GM21619 (cell line): ENCODE results near the gene OGFOD2.

Source experiments
- ATAC-seq: cut with Tn5 transposase; IDR thresholded peaks from one replicate; pipeline ENCODE4 v1.9.1; 2021; ENCODE audit not compliant: unreplicated experiment

Gene OGFOD2

DNA sequence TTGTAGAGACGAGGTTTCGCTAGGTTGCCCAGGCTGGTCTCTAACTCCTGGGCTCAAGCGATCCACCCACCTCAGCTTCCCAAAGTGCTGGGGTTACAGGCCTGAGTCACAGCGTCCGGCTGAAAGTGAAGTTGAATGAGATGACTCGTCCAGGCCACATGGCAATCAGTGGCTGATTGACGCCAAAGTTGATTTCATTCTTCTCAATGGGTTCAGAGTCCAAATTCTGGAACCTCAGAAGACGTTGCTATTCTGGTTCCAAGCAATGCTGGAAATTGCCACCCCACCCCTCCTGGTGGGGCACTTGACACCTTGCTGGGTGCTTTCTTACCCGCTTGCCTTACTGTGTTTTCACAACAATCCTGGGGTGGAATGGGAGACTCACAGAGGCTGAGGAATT, 23.6 kb upstream of the OGFOD2 start:
- no peak for ATAC-seq

DNA sequence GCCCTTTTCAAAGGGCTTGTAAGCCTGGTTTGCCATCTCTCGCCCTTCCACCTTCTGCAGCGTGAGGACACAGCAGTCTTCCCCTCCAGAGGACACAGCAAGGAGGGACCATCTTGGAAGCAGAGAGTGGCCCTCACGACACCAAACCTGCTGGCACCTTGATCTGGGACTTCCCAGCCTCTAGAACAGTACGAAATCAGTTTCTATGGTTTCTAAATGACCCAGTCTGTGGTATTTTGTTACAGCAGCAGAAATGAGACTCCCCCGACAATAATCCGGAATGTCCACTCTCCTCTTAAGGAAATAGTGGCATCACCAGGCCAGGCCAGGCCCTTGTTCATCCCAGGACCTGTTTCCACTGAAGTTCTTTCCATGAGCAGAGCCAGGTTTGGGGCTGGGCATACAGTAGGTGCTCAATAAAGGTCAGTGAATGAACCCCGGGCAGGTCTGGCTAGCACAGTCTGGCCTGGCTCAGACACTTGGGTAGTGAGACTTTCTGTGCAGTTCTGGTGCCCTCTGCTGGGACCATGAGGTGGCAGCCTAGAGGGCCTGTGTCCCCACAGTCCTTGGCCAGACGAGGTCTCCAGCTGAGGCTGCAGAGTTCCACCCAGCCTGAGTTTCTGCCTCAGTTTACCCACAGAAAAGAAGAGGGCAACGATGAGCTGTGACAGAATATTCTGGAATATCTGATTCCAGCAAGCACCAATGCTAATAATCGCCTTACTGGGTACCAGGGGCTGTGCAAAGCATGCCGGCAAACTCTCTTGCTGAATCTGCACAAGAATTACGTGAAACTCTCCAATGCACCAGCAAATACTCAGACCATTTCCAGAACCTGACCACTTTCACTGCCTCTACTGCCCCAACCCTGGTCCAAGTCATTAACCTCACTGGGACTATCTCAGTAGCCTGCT, 22.8 kb upstream of the OGFOD2 start:
- ATAC-seq, result no peak

DNA sequence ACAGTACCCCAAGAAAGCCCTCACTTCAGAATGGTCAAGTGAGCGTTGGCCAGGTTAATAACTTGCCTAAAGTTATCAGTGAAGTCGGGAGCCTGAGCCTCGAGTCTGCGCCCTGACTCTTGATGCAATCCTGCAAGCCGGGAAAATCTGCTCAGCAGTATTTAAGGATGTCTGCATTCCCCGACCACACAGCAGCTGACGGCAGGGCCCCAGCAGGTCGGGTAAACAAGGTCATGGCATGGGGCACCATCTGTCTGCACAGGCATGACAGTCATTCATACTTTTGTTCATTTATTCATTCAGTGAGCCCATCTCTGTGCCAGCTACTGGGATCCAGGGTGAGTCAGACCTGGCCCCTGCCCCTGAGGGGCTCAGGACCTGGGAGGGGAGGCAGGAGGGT, 19.9 kb upstream of the OGFOD2 start:
- no peak for ATAC-seq

DNA sequence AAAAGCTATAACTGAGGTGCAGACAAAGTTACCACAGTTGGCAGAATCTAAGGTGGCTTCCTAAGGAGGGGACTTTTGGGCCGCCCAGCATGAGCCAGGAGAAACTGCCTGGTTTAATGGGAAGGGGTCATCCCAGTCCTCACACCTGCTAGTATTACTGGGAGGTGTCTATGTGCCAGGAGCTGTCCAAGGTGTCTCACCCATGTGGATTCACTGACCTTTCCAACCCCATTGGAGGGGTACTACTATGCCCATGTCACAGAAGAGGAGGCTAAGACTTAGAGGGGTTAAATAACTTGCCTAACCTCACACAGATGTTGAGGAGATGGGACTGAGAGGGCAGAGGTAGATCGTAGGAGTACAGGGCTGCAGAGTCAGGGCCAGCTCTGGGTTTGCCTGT, 19.0 kb upstream of the OGFOD2 start:
- no peak for ATAC-seq

DNA sequence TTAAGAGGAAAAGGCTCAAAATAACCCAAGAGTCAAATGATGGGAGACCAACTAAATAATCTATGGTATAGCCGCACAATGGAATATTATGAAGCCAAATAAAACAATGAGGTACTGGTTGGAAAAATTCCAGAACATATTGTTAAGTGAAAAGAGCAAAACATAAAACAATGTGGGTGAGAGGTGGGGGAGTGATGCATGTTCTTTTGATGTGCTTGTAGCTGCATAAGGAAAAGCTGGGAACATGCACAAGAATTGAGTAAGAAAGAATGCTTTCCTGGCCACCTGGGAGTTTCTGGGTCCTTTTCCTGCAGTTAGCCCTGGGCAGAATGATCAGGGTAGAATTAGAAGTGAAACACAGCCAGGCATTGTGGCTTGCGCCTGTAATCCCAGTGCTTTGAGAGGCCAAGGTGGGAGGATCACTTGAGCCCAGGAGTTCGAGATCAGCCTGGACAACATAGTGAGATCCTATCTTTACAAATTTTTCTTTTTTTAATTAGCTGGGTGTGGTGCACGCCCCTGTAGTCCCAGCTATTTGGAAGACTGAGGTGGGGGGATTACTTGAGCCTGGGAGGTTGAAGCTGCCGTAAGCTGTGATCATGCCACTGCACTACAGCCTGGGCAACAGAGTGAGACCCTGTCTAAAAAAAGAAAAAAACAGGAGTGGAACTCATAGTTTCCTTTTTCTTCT, 16.7 kb upstream of the OGFOD2 start:
- ATAC-seq, result no peak

DNA sequence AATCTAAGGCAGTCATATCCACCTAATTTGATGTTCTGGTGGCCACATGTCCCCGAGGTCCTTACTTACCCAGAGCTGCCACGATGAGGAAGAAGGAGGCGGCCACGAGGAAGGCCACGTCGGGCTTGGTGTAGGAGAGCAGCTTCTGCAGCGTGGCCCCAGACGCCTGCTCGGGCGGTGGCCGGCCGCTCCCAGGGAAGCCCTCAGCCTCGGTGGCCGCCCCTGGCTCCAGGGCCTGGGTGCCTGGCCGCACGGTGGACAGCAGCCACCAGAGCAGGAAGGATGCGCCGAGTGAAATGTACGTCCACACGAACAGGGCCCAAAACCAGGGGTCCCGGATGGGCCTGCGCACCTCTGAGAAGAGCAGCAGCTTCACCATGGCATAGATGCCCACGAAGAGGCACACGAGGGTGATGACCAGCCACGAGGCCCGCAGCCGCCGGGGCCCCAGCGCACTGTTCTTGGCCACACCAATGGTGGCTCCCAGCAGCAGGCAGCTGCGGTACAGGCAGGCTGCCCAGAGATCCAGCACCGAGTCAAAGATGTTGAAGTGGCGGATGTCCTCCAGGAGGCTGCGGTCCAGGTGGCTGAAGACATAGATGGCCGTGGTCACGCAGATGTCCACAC, 15.4 kb upstream of the OGFOD2 start:
- ATAC-seq, result no peak

DNA sequence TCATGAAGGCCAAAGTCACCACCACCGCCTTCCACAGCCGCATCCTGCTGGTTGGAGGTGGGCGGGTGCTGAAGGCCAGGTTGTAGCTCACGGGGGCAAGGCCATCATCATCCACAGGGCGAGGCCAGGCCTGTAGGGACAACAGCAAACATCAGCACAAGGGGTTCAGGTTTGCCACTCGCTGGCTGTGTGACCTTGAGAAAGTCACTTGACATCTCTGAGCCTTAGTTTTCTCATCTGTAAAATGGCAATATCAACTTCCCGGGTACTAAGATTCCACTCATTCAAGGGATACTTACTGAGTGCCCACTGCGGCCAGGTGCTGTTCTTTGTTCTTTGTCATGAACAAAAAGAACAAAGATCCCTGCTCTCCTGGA, 14.9 kb upstream of the OGFOD2 start:
- ATAC-seq, result no peak

DNA sequence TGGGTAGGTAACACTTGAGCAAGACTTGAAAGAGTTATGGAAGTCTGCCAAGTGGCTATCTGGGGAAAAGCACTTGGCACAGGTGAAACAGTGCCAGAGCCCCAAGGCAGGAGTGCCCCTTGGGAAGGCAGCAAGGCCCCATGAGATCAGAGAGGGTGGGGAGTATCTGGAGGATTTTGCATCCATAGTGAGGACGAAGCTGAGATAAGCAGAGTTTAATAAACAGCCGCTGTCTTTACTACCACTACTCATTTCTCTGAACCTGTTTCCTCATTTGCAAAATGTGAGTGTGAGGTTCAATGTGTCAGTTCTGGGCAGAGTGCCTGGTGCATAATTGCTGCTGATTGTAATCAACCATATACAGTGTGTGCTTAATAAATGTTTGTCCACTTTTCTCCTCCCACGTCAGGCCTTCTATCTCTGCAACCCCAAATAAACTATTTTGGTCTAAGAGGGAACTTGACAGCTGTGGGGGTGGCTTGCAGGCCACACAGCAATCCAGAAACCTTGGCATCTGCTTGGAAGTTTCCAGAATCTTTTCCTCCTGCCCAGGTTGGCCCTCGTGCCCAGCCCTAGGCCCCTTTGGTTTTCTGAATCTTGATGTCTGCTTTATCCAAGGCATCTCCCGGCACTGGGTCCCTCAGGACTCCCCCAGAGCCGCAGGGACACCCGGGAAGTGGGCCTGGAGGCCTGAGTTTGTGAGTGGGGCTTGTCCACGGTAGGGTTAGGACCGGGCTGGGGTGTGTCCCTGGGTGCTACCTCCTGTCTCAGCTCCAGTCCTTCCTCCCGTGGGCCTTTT, 13.3 kb upstream of the OGFOD2 start:
- no peak for ATAC-seq

DNA sequence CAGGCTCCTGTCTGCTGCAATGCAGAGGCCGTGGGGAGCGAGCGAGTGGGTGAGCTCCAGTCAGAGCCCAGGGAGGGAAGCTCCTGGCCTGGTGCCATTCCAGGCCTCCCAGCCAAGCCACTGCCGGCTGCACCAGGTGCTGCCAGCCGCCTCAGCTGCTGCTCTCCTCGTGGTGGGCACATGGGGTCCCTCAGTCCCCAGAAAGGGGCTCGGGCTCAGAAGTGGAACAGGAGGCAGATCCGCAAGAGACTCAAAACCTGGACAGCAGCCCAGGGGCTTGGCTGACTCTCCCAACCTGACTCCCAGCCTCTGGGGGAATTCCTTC, 11.1 kb upstream of the OGFOD2 start:
- no peak for ATAC-seq

DNA sequence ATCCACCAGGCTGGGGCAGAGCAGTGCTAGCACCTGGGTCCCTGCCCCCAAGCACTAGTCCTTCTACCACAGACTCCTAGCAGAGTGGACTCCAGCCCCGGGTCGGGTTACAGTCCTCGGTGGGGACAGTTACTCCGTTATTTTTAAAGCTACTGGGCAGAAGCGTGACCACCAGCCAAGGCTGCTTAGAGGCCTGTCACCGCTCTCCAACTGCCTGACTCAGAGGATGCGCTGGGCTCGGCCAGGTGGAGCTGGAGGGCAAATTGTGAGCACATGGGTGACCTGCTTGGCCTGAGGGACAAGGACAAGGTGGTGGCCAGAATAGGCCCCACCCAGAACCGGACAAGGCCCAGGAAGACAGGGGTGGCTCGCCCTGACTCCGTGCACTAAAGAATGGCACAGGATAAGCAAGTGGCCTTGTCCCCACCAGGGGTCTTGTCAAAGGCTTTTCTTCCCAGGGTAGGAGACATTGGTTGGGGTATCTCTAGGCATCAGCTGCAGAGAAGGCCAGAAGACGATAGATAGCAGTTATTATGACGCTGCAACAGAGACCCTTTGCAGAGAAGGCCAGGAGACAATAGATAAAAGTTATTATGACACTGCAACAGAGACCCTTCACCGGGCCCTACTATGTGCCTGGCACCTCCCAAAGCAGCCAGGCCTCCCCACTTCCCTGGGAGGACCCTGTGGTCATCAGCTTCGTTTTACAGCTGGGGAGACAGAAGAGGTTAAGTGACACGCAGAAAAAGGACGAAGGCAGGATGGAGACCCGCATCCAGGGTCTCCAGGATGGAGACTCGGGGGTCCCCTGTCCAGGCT, 10.4 kb upstream of the OGFOD2 start:
- no peak for ATAC-seq

DNA sequence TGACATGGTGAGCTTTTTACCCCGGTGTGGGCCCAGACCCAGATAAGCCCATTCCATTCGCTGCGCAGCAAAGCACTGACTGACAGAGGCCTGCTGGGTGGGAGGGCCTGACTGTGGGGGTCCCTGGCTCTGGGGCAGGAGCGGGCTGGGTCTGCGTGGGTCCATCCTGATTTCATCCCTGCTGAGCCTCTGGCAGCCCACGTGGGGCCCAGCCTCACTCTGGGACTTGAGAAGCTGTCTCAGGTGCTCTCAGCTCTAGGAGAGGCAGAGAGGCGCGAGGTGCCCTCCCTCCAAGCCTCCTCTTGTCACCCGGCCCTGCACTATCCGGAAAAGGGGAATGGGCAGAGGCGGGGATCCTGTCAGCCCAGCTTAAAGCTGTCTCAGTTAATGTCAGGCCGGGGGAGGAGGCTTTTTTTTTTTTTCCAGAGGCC, 9.7 kb upstream of the OGFOD2 start:
- no peak for ATAC-seq

DNA sequence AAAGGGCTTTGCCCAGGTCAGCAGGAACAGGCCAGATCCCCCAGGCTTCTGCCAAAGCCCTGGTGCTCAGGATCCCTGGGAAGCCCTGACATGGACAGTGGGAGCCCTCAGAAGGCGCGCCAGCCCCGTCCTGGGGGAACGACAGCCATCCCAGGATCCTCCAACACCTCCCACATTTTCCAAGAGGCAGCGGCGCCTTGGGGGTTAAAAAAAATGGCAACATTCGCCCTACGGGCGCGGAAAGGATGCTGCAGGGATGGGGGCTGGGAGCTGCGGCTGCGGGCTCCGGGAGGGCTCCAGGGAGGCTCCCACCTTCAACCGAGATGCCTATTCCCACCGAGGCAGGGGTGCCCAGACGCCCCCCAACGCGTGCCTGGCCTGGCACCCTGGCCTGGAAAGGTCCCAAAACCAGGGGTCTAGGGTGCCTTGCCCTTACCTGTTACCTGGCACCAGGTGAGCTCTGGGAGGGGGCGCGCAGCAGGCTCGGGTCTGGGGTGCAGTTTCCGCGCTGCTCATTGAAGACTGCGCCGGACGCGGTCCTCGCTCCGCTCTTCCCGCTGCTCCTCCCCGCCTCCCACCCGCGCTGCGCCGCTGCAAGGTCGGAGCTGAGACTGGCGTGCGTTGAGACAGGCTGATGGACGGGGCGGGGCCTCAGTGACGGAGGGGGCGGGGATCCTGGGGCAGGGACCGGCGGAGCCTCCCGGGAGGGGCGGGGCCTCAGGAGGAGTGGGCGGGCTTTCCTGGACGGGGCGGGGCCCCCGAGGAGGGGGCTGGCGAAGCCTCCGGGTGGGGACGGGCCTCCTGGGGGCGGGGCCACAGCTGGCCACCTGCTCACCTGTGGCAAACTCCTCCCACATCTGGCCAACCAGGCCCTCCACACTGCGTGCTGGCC, 8.9 kb upstream of the OGFOD2 start, which contains the start of gene ABCB9:
Gene ABCB9 (minus strand): TSS at position 613 of the 892 bp plus-strand sequence. CDS start 6,228 bp downstream, outside the sequence.
- peak; percentile 72 for ATAC-seq

DNA sequence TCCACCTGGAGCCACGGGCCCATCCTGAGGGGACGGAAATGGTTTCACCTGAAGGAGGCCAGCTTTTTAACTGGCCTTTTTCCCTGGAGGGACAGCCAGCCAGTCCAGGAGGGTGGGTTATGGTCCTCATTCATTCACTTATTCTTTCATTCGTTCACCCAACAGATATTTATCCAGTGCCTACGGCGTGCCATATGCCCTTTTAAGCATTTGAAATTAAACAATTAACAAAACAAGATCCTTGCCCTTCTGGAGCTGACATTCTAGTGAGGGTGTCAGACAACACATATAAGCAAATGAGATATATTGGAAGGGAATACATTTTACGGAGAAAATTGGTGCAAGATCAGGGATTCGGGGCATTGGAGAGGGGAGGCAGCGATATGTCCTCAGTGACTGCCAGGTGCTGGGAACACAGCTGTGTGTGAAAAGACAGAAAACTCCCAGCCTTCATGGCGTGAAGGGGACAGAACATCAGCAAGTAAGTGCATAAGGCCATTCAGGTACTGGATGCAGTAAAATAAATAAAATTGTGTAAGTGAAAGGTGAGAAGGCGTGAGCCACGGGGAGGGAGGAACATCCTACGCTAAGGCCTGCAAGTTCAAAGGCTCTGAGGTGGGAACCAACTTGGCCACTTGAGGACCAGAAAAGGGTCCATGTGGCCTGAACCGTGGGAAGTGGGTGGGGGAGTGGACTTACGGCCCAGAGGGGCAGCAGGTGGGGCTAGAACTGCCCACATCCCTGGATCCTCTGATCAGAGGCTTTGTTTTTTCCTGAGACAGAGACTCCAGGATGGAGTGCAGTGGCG, 8.1 kb upstream of the OGFOD2 start:
- no peak for ATAC-seq

DNA sequence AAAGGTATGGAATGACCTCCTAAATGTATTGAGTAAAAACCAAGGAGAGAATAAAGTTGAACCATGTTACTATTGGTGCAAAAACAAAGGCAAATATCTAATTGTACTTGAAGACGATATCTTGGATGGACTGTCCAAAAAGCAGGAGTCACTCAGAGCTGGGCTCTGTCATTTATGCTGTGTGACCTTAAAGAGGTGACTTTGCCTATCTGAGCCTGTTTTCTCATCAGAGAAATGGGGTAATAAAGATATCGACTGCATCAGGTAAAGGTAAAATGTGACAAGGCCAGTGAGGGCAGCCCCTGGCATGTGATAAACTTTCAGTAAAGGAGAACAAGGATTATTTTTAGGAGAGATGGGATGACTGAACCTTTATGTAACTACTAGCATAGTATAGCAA, 6.9 kb upstream of the OGFOD2 start:
- no peak for ATAC-seq

DNA sequence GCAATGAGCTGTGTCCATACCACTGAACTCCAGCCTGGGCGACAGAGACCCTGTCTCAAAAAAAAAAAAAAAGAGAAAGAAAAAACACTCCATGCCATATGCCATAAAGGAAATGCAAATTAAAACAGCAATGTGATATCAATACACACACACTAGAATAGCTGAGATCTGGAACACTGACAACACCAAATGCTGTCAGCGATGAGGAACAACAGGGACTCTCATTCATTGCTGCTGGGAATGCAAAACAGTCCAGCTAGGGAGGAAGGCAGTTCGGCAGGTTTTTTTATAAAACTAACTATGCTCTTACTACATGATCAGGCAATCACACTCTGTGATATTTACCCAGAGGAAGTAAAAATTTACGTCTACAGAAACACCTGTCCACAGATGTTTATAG, 5.4 kb upstream of the OGFOD2 start:
- ATAC-seq, result no peak

DNA sequence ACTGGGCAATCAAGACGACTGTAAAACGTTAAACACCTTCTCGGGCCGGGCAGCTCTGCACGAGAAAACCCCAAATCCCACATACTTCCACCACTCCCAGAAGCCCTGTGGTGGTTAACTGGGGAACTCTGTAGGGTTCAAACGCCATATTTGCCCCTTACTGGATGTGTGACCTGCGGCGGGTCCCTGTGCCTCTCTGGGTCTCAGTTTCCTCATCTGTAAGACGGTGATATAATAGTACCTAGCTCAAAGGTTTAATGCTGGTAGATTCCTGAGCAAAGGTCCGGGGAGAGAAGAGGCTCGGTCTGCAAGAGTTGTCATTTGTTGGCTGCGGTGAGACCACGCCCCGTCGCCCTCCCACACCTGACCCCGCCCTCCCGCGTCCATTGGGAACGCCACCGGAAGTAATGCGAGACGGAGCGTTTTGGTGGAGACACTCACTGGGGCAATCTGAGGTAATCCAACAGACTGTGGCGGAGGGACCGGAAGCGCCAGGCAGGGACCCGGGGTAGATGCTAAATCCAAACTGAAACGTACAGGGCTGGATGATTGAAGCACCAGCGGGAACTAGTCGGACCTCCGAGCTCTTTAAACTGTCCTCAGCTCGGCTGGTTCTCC, 661 bp upstream of the OGFOD2 start:
- ATAC-seq, result peak; percentile 74

DNA sequence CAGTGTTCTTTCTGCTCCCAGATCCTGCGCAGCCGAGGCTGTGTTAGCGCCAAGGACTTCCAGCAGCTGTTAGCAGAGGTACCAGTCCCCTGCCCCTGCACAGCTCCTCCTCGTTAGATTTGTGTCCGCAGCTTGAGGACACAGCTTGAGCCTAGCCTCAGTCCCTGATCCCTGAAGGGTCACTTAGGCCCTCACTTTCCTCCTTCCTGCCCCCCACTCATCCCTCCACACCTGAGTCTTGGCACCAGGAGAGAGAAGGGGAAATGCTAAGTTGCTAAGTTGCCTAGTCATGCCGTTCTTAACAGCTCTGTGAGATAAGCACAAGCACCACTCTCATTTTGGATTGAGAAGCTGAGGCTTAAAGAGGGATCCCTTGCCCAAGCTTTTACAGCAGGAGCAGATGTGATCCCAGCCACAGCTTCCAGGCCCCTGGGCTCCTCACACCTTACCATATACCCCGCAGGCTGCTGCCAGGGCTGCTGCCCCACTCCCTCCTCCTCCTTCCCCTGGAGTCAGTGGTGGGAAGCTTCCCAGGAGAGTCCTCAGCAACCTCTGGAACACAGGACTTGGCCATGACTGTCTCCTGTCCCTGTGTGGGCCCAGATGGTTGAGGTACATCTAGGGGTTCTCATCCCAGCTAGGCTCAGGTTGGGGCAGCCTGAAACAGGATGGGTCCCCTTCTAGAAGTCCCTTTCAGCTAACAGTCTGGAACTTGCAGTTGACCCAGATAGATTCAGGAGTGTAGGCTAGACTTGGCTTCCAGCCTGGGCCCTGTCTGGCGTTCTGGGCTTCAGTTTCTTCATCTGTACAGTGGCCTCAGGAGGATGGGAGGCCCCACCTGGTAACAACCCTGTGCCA, 975 bp downstream of the OGFOD2 start:
- ATAC-seq, result no peak
